Mucosa of stomach (tissue), 1 donor: ENCODE data around the gene SH2D4B.

ENCODE experiments used
- H3K27me3 ChIP-seq: one replicate; pipeline ENCODE4 v1.7.0; 2013; ENCODE audit warnings: mild to moderate bottlenecking, low read length; ENCODE audit not compliant: control insufficient read depth, insufficient read depth
- H3K36me3 ChIP-seq: one replicate; pipeline ENCODE4 v1.7.0; 2013; ENCODE audit warnings: low read length; ENCODE audit not compliant: control insufficient read depth, insufficient read depth
- H3K4me1 ChIP-seq: one replicate; pipeline ENCODE4 v1.7.0; 2013; ENCODE audit warnings: mild to moderate bottlenecking, low read length; ENCODE audit not compliant: control insufficient read depth, insufficient read depth
- H3K4me3 ChIP-seq: one replicate; pipeline ENCODE4 v1.7.0; 2013; ENCODE audit warnings: low read length
- H3K9ac ChIP-seq: one replicate; pipeline ENCODE4 v1.7.0; 2013; ENCODE audit warnings: mild to moderate bottlenecking, low read length, moderate library complexity
- H3K9me3 ChIP-seq: one replicate; pipeline ENCODE4 v1.7.0; 2013; ENCODE audit warnings: mild to moderate bottlenecking, low read length, moderate library complexity; ENCODE audit not compliant: control insufficient read depth
- donor health status: Pancreatic carcinoma.

Gene SH2D4B

DNA sequence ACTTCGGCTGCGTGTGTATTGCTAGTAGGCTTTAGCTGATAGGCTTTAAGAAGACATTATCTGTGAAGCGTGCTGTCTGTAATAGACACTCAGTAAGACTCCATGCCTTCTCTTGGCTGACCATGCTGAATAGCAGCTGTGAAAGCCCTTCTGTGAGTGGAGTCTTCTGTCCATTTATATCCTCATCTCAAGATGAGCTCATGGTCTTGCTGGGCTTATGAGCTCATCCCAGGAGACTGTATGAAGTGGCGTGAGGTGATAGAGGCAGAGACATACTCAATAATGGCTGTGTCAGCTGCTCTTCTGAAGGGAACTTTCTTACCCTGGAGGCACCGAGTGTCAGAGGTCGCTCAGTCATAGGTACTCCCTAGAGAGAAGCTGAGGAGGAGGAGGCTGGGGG is 111.5 kb downstream of the SH2D4B start:
- no peaks in the 10 kb centered on the region for H3K9me3 ChIP-seq

DNA sequence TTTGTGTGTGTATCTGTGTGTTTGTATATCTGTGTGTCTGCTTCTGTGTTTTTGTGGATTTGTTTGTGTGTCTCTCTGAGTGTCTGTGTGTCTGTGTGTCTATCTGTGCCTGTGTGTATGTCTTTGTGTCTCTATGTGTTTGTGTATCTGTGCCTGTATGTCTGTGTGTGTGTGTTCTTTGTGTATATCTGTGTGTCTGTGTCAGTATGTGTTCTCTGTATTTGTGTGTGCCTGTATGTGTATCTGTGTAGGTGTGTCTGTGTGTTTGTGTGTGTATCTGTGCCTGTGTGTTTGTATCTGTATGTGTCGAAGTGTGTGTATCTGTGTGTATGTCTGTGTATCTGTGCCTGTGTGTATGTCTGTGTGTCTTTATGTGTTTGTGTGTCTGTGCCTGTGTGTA is 118.2 kb downstream of the SH2D4B start:
- no peaks in the 10 kb centered on the region for H3K36me3 ChIP-seq
- H3K27me3 ChIP-seq: no peaks in the 10 kb centered on the region
- no peak overlapping the region for H3K9ac ChIP-seq
- no peak overlapping the region for H3K4me3 ChIP-seq
- no peaks in the 10 kb centered on the region for H3K4me1 ChIP-seq
- H3K9me3 ChIP-seq: no peaks in the 10 kb centered on the region

More for the DNA sequence above, 111.5 kb downstream of the SH2D4B start:
- H3K27me3 ChIP-seq: no peaks in the 10 kb centered on the region
- no peaks in the 10 kb centered on the region for H3K4me1 ChIP-seq
- no peaks in the 10 kb centered on the region for H3K36me3 ChIP-seq
- no peak overlapping the region for H3K9ac ChIP-seq
- H3K4me3 ChIP-seq: no peak overlapping the region

DNA sequence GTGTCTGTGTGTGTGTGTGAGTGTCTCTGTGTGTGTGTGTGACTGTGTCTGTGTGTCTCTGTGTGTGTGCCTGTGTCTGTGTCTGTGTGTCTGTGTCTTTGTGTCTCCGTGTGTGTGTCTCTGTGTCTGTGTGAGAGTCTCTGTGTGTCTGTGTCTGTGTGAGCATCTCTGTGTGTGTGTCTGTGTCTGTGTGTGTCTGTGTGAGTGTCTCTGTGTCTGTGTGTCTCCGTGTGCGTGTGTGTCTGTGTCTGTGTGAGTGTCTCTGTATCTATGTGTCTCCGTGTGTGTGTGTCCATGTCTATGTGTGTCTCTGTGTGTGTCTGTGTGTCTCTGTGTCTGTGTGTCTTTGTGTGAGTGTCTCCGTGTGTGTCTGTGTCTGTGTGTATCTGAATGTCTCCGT is 120.4 kb downstream of the SH2D4B start:
- no peaks in the 10 kb centered on the region for H3K36me3 ChIP-seq
- no peaks in the 10 kb centered on the region for H3K4me1 ChIP-seq
- no peak overlapping the region for H3K9ac ChIP-seq
- no peaks in the 10 kb centered on the region for H3K27me3 ChIP-seq
- H3K9me3 ChIP-seq: no peaks in the 10 kb centered on the region
- H3K4me3 ChIP-seq: no peak overlapping the region

DNA sequence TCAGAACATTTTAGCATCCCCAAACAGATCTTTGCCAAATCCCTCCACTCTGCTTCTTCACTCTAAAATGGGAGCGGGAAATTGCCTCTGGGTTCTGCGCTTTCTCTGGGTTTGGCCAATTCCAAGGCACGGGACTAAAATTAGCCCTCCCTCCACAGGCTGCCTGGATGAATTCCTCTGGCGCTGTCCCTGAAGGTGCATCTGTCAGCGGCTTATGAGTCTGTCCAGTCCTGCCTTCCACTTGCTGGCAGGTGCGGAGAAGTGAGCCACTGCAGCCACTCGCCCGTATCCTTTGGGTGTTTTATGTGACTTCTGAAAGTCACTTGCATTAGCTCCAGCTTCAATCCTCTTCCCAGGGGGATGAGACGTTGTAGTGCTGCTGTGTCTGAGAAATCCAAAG is 121.6 kb downstream of the SH2D4B start:
- Histone ChIP-seq H3K4me1 (no peaks in the 10 kb centered on the region), H3K9ac (no peak overlapping the region), H3K4me3 (no peak overlapping the region), H3K36me3 (no peaks in the 10 kb centered on the region), H3K27me3 (no peaks in the 10 kb centered on the region), H3K9me3 (no peaks in the 10 kb centered on the region)

DNA sequence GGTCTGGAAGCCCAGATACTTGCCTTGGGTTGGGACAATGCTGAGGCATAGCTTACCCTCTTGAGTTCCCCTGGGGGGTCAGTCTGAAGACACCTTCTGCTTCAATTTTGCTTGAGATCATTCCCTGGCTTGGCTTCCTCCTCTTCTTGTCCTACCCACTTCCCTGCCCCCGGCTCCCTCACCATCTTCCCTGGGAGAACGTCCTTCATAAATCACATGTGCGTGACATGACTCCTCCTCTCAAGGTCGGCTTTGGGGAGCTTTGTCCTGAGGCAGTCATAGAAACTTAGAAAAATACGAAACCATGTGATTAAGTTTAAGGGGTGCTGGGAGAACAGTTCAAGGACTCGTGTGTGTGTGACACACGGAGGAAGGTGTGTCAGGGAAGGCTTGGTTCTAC is 122.6 kb downstream of the SH2D4B start:
- Histone ChIP-seq H3K4me3 (no peak overlapping the region), H3K27me3 (no peaks in the 10 kb centered on the region), H3K9me3 (no peaks in the 10 kb centered on the region), H3K9ac (no peak overlapping the region), H3K36me3 (no peaks in the 10 kb centered on the region), H3K4me1 (no peaks in the 10 kb centered on the region)

DNA sequence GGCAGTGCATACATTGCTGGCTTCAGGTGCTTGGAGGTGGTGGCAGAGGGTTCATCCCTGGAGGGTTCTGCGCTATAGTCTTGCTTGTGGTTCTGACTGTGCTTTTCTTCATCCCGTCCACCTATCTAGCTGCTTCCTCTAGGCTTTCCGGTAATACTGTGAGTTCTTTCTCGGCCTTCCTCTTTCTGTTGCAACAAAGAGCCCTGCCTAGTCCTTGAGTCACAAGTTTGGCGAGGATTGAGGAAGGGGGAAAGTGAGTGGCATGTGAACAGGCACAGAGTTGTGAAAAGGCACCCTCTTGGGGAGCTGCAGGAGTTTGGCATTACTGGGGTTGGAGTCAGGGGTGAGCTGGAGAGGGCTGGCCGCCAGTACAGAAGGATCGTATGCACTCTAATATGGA is 123.0 kb downstream of the SH2D4B start:
- no peaks in the 10 kb centered on the region for H3K27me3 ChIP-seq
- no peaks in the 10 kb centered on the region for H3K36me3 ChIP-seq
- H3K9me3 ChIP-seq: no peaks in the 10 kb centered on the region
- no peaks in the 10 kb centered on the region for H3K4me1 ChIP-seq
- no peak overlapping the region for H3K4me3 ChIP-seq
- no peak overlapping the region for H3K9ac ChIP-seq

DNA sequence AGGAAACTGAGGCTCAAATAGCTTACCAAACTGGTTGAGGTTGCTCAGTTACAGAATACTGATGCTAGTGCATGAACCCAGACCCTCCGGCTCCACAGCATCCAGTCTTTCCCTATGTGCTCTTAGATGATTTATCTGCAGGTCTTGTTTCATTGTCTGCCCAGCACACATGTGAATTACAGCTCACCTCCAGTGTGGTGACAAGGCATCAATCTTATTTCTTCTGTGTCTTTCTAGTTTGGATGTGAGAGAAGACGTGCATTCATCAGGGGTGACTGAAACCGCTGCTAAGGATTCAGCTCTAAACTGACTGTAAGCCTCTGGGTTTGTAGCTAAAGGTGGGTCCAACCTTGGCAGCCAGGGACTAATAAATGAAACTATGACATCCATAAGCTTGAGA is 123.8 kb downstream of the SH2D4B start:
- Histone ChIP-seq H3K9ac (no peak overlapping the region), H3K27me3 (no peaks in the 10 kb centered on the region), H3K9me3 (no peaks in the 10 kb centered on the region), H3K4me3 (no peak overlapping the region), H3K36me3 (no peaks in the 10 kb centered on the region), H3K4me1 (no peaks in the 10 kb centered on the region)

DNA sequence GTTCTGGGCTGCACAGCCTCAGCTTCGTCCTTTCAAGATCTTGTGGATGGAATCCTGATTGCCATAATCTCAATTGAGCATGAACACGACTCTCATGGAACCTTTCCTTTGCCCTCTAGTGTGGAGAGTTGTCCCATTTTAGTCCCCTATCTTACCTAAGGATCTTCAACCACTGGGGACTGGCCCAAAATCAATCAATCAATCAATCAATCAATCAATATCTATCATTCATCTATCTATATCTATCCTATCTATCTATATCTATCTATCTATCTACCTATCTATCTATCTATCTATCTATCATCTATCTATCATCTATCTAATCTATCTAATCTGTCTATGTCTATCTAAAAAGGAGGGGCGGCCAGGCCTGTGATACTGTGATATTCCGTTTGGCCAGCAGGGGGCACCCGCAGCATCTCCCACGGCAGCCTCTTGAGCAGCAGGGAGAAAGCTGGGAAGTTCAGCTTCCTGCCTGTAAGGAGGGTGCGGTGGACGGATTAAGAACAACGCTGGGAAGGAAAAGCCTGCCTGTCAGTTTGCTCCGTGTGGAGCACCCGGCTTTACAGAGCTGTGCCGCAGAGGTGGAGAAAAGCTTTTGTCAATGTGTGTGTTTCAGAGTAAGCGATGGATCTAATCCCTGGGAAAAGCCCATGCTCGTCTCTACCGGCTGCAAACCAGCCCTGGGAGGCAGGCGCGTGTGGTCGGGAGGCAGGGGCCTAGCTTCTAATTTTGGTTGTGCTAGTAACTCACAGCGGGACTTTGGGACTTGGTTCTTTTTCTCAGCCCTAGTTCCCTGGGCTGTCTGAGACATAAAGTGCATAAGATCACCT is 124.9 kb downstream of the SH2D4B start:
- Histone ChIP-seq H3K4me1 (no peaks in the 10 kb centered on the region), H3K4me3 (no peak overlapping the region), H3K9ac (no peak overlapping the region)

DNA sequence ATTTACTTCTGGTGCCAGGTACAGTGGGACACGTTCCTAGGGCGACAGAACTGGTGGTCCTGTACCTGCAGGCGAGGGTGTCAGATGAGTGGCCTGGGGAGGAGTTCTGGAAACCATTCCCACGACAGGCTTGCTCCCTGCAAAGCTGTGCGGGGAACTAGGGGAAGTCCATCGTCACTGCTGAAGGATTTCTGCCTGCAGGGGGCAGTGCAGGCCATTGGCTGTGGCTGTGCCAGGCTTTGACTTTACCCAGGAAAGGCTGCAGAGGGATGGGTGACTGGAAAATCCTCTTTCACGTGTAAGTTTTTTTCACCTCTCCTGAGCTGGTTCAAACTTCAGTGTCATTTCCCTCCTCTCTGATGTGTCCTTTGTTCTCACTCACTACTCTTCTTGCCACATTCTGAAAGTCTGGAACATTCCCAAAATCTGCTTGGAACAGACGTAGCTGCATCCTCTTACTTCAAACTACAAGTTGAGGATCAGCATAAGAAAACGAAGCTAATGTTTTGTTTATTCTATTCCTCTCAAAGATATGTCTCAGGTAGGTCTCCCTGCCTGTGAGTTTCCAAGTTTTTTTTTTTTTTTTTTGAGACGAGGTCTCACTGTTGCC is 126.5 kb downstream of the SH2D4B start:
- H3K36me3 ChIP-seq: no peaks in the 10 kb centered on the region

More for the DNA sequence above, 124.9 kb downstream of the SH2D4B start:
- no peaks in the 10 kb centered on the region for H3K27me3 ChIP-seq
- no peaks in the 10 kb centered on the region for H3K36me3 ChIP-seq
- H3K9me3 ChIP-seq: no peaks in the 10 kb centered on the region

DNA sequence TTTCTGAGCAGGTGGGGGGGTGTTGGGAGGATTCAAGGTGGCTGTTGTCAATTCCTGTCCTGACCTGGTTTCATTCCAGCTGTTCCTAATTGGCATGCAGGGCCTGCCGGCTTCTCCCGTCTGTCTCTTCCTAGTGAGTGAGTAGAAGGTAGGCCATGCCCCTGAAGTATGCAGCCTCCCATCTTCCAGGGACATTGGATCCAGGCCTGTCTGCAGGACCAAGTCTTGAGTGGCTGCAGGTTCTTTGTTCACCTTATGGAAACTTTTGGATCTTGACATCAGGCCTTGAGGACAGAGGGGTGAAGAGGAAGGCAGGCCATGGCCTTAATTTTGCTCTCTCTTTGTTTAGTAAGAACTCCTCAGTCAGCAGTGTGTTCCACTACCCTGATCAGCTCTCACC is 131.8 kb downstream of the SH2D4B start:
- Histone ChIP-seq H3K27me3 (no peaks in the 10 kb centered on the region), H3K9ac (no peak overlapping the region), H3K4me3 (no peak overlapping the region), H3K36me3 (no peaks in the 10 kb centered on the region), H3K9me3 (no peaks in the 10 kb centered on the region), H3K4me1 (no peaks in the 10 kb centered on the region)

More for the DNA sequence above, 126.5 kb downstream of the SH2D4B start:
- H3K9ac ChIP-seq: no peak overlapping the region
- H3K9me3 ChIP-seq: no peaks in the 10 kb centered on the region
- H3K27me3 ChIP-seq: no peaks in the 10 kb centered on the region
- H3K4me1 ChIP-seq: no peaks in the 10 kb centered on the region
- H3K4me3 ChIP-seq: no peak overlapping the region

DNA sequence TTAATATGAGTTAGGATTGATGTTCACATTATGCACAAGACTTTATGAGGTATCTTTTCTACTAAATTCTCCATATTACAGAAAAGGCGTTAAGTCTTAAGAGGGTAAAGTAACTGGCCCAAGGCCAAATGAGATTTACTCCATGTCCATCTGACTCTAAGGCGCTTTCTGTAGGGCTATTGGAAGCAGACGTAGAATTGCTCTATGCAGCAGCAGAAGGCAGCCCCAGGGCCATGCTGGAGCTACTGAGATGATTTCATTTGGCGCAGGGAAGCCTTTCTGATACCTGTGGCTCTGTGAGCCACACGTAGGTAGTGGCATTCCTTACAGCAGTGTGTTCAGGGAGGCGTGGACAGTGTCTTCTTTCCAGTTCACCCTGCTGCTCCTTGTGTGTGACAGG is 133.1 kb downstream of the SH2D4B start:
- no peak overlapping the region for H3K4me3 ChIP-seq
- no peaks in the 10 kb centered on the region for H3K27me3 ChIP-seq
- no peak overlapping the region for H3K9ac ChIP-seq
- no peaks in the 10 kb centered on the region for H3K36me3 ChIP-seq
- no peaks in the 10 kb centered on the region for H3K9me3 ChIP-seq
- H3K4me1 ChIP-seq: no peaks in the 10 kb centered on the region

DNA sequence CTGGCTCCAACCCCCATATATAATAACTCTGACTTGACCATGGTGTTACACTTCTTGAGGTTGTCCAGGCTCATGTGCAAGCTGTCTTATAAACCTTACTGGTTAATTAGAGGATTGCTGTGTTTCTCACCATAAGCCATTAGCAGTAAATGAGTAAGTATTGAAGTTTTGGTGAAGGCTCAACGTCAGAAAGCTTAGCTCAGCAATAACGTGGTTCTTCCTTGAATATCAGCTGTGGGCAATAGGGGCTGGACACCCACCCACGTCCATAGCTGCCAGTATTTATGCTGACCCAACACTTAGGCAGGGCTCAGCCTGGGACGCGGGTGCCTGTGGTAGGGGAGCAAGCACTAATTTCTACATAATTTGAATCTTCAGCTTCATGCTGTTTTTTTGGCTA is 134.1 kb downstream of the SH2D4B start:
- H3K4me3 ChIP-seq: no peak overlapping the region
- H3K36me3 ChIP-seq: no peaks in the 10 kb centered on the region
- no peak overlapping the region for H3K9ac ChIP-seq

More for the DNA sequence above, 134.1 kb downstream of the SH2D4B start:
- no peaks in the 10 kb centered on the region for H3K9me3 ChIP-seq
- no peaks in the 10 kb centered on the region for H3K27me3 ChIP-seq
- no peaks in the 10 kb centered on the region for H3K4me1 ChIP-seq
